ENCODE results near the gene RIT2.

RIT2 gene

DNA sequence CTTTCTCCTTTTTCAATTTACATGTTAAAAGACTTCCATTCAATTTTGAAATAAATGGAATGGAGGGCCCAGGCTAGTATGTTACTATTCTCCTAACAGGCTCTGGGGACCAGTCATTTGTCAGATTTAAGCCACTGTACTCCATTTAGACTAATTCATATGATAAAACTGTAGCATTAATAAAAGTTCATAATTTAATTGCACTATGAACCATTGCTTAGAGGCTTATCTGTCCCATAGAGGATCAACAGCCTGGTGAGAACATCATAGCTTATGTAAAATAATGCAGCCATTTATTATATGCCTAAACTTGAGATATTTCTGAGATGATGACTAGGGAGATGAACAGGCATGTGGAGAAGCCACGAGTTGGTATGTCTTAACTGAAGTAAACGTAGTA, 156.0 kb downstream of the RIT2 start:
- TF ChIP-seq, protein P1, sequence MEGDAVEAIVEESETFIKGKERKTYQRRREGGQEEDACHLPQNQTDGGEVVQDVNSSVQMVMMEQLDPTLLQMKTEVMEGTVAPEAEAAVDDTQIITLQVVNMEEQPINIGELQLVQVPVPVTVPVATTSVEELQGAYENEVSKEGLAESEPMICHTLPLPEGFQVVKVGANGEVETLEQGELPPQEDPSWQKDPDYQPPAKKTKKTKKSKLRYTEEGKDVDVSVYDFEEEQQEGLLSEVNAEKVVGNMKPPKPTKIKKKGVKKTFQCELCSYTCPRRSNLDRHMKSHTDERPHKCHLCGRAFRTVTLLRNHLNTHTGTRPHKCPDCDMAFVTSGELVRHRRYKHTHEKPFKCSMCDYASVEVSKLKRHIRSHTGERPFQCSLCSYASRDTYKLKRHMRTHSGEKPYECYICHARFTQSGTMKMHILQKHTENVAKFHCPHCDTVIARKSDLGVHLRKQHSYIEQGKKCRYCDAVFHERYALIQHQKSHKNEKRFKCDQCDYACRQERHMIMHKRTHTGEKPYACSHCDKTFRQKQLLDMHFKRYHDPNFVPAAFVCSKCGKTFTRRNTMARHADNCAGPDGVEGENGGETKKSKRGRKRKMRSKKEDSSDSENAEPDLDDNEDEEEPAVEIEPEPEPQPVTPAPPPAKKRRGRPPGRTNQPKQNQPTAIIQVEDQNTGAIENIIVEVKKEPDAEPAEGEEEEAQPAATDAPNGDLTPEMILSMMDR (IDR thresholded peaks at IDR 0.05; ENCODE audit: low read depth, low read length), result no peak
- H3K4me3 ChIP-seq (ENCODE audit: low read depth, low read length), result no peak overlapping the region
- DNase-seq (ENCODE audit: low read depth, low spot score), result no peak
- in situ Hi-C loops (cut with HindIII; ENCODE audit: low sequenced_read_pairs), result no loop called here

DNA sequence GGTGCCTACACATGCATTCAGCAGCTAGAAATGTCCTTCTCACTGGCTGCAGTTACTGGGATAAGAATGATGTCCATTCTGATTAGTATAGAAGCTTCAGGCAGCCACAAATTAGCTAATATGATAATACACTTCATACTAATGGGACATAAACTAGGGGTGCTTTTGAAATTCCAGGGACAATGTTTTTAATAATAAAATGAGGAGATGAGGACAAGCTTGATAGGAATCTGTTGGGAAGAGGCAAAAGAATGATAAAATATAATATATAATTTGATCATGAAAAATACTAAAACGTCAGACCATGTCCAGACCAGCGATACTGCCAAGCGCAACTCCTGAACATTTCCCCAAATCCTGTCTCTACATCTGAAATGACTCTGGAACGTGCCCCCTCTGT, 157.1 kb downstream of the RIT2 start:
- no peak for DNase-seq (ENCODE audit: low read depth, low spot score)
- in situ Hi-C loops (cut with HindIII; ENCODE audit: low sequenced_read_pairs), result no loop called here
- H3K4me3 ChIP-seq (ENCODE audit: low read depth, low read length), result no peak overlapping the region
- TF ChIP-seq, protein P1 (IDR thresholded peaks at IDR 0.05; ENCODE audit: low read depth, low read length), result no peak

- TF ChIP-seq, protein P1 (IDR thresholded peaks at IDR 0.05; ENCODE audit: low read depth, low read length), result no peak
- DNase-seq (ENCODE audit: low read depth, low spot score), result no peak
- in situ Hi-C loops (cut with HindIII; ENCODE audit: low sequenced_read_pairs), result no loop called here
- no peak overlapping the region for H3K4me3 ChIP-seq (ENCODE audit: low read depth, low read length)
Observed at GRCh38 chr18:42956287-42956686, 159.2 kb downstream of the RIT2 start.

GRCh38 chr18:42954887-42955286, 160.6 kb downstream of the RIT2 start:
- TF ChIP-seq, protein P1 (IDR thresholded peaks at IDR 0.05; ENCODE audit: low read depth, low read length), result no peak
- H3K4me3 ChIP-seq (ENCODE audit: low read depth, low read length), result no peak overlapping the region
- in situ Hi-C loops (cut with HindIII; ENCODE audit: low sequenced_read_pairs), result no loop called here
- no peak for DNase-seq (ENCODE audit: low read depth, low spot score)

DNA sequence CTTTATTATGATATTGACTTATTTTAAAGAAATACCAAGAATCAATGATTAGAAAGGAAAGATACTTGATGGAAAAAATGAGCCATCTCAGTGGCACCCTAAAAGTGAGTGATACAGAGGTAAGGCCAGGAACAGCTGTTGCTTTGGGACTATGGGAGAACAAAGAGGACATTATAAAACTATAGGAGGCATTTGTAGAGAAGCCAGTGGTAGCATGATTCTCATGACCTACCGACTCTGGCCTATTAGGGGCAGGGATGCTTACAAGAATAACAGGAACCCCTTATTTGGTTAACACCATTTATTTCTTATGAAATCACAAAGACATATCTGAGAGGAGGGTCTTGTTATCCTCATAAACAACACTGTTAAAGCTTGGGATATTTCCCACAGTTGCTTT, 162.2 kb downstream of the RIT2 start:
- no peak for DNase-seq (ENCODE audit: low read depth, low spot score)
- in situ Hi-C loops (cut with HindIII; ENCODE audit: low sequenced_read_pairs), result no loop called here

DNA sequence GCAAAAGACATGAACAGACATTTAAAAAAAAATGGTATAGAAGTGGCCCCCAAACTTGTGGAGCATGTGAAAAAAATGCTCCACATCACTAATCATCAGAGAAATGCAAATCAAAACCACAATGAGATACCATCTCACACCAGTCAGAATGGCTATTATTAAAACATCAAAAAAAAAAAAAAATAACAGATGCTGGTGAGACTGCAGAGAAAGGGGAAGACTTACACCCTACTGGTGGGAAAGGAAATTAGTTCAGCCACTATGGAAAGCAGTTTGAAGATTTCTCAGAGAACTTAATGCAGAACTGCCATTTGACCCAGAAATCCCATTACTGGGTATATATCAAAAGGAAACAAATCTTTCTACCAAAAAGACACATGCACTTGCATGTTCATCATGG, 164.8 kb downstream of the RIT2 start:
- no peak overlapping the region for H3K4me3 ChIP-seq (ENCODE audit: low read depth, low read length)
- DNase-seq (ENCODE audit: low read depth, low spot score), result no peak
- TF ChIP-seq, protein P1 (IDR thresholded peaks at IDR 0.05; ENCODE audit: low read depth, low read length), result no peak
- in situ Hi-C loops (cut with HindIII; ENCODE audit: low sequenced_read_pairs), result no loop called here

More for the DNA sequence above, 162.2 kb downstream of the RIT2 start:
- TF ChIP-seq, protein P1 (IDR thresholded peaks at IDR 0.05; ENCODE audit: low read depth, low read length), result no peak
- H3K4me3 ChIP-seq (ENCODE audit: low read depth, low read length), result no peak overlapping the region

GRCh38 chr18:42948831-42949230, 166.7 kb downstream of the RIT2 start:
- no peak for DNase-seq (ENCODE audit: low read depth, low spot score)
- TF ChIP-seq, protein P1 (IDR thresholded peaks at IDR 0.05; ENCODE audit: low read depth, low read length), result no peak
- H3K4me3 ChIP-seq (ENCODE audit: low read depth, low read length), result no peak overlapping the region
- in situ Hi-C loops (cut with HindIII; ENCODE audit: low sequenced_read_pairs), result no loop called here
